ENCODE results near the gene PTPRT. TPM values are rescaled to one million over a fixed set of nuclear protein-coding genes. Genes with fewer than 3 reads are reported as not detected.

PTPRT gene
- polyA plus RNA-seq, 2 of the 4 experiments (the other 2 are of a cell fraction) = not detected

DNA sequence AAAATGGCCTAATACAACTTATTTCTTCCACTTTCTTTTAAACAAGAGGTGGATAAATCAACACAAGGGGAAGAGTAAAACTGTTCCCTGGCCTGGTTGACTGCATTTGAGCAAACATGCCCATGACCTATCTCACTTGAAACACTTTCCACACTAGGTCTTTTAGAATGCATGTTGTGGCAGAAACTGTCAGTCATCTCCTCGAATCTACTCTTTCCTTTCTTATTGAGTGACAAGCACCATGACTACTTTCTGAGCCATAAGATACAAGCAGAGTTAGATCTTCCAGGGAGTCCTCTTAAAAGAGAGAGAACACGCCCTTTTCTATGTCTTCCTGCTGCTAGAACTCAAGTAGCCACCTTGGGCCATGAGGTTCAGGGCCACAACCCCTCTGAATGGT is 66.5 kb downstream of the PTPRT start:
- no peak for DNase-seq (ENCODE audit: low read depth in 1 of 2, low spot score in 1 of 2)
- no peak for ATAC-seq
- no peaks in the 10 kb centered on the region for H3K4me1 ChIP-seq
- no peak overlapping the region for H3K4me2 ChIP-seq
- H3K9me3 ChIP-seq = no peaks in the 10 kb centered on the region
- no peak overlapping the region for H3K27ac ChIP-seq
- TF ChIP-seq, protein P1, sequence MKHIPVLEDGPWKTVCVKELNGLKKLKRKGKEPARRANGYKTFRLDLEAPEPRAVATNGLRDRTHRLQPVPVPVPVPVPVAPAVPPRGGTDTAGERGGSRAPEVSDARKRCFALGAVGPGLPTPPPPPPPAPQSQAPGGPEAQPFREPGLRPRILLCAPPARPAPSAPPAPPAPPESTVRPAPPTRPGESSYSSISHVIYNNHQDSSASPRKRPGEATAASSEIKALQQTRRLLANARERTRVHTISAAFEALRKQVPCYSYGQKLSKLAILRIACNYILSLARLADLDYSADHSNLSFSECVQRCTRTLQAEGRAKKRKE (CRISPR knock-in tag; IDR thresholded peaks at IDR 0.05; ENCODE audit: low read depth) = no peak
- TF ChIP-seq TP53 (CRISPR knock-in tag; IDR thresholded peaks at IDR 0.05) (no peak), CBX2 (IDR thresholded peaks at IDR 0.05; ENCODE audit: borderline replicate concordance, low read depth) (no peak)
- ChIA-PET POLR2A (no interaction called here), CTCF (no interaction called here)
- H3K4me3 ChIP-seq = no peak overlapping the region
- 0% methylated on average over 2 of the region's 2 CpGs for WGBS (ENCODE audit: missing lambda C conversion rate)
- FAIRE-seq = no peak

- H3K4me3 ChIP-seq = no peak overlapping the region
- H3K4me2 ChIP-seq = no peak overlapping the region
- DNase-seq (ENCODE audit: low read depth in 1 of 2, low spot score in 1 of 2) (no peak), FAIRE-seq (no peak), ATAC-seq (no peak)
- CTCF ChIA-PET = interaction anchor here (1.6 kb wide), 1 partner anchor 8 kb away, joined by 3 read pairs; no protein-coding TSS in a partner anchor
- no peaks in the 10 kb centered on the region for H3K4me1 ChIP-seq
- POLR2A ChIA-PET = no interaction called here
- H3K9me3 ChIP-seq = no peaks in the 10 kb centered on the region
- 6% methylated on average over 2 of the region's 2 CpGs for WGBS (ENCODE audit: missing lambda C conversion rate)
- TF ChIP-seq ELK1 (IDR thresholded peaks at IDR 0.05; ENCODE audit: low read depth, low read length) (no peak), HEYL (CRISPR knock-in tag; IDR thresholded peaks at IDR 0.05) (no peak), RCOR1 (IDR thresholded peaks at IDR 0.05; ENCODE audit: low read depth, low read length) (no peak), HMGXB4 (CRISPR knock-in tag; IDR thresholded peaks at IDR 0.05; ENCODE audit: borderline replicate concordance) (no peak), SMC3 (IDR thresholded peaks at IDR 0.05) (no peak), ZNF302 (CRISPR knock-in tag; IDR thresholded peaks at IDR 0.05) (no peak), MAX (IDR thresholded peaks at IDR 0.05) (no peak), ESRRA (IDR thresholded peaks at IDR 0.05; ENCODE audit: borderline replicate concordance, low read length) (no peak)
- H3K27ac ChIP-seq = no peak overlapping the region
Observed at GRCh38 chr20:43119720-43120119, 70.0 kb downstream of the PTPRT start.

GRCh38 chr20:43102394-43102793 is 87.3 kb downstream of the PTPRT start:
- no peak overlapping the region for H3K27ac ChIP-seq
- ChIA-PET POLR2A (no interaction called here), CTCF (interaction anchor here (0.6 to 1.0 kb wide), 4 partner anchors 11 to 158 kb away, joined by 3 to 5 read pairs (median 3); no protein-coding TSS in a partner anchor)
- DNase-seq (ENCODE audit: low read depth in 1 of 2, low spot score in 1 of 2) (peak in 1 of 2 experiments; percentile 4), FAIRE-seq (no peak), ATAC-seq (peak in 1 of 2 experiments; percentile 60; a peak in 2 of 6 replicates)
- no peak overlapping the region for H3K4me2 ChIP-seq
- H3K4me3 ChIP-seq = no peak overlapping the region
- H3K9me3 ChIP-seq = no peaks in the 10 kb centered on the region
- H3K4me1 ChIP-seq = no peaks in the 10 kb centered on the region
- 32% methylated on average over 5 of the region's 5 CpGs for WGBS (ENCODE audit: missing lambda C conversion rate)
- no peak for TF ChIP-seq PHF8 (IDR thresholded peaks at IDR 0.05; ENCODE audit: borderline replicate concordance, low read depth)
- TF ChIP-seq, protein P2, sequence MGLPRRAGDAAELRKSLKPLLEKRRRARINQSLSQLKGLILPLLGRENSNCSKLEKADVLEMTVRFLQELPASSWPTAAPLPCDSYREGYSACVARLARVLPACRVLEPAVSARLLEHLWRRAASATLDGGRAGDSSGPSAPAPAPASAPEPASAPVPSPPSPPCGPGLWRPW (IDR thresholded peaks at IDR 0.05) = no peak
- no peak for TF ChIP-seq FOXS1 (CRISPR knock-in tag; IDR thresholded peaks at IDR 0.05)
- TF ChIP-seq CHD4 (IDR thresholded peaks at IDR 0.05; ENCODE audit: borderline replicate concordance) = no peak
- TF ChIP-seq, protein P3, sequence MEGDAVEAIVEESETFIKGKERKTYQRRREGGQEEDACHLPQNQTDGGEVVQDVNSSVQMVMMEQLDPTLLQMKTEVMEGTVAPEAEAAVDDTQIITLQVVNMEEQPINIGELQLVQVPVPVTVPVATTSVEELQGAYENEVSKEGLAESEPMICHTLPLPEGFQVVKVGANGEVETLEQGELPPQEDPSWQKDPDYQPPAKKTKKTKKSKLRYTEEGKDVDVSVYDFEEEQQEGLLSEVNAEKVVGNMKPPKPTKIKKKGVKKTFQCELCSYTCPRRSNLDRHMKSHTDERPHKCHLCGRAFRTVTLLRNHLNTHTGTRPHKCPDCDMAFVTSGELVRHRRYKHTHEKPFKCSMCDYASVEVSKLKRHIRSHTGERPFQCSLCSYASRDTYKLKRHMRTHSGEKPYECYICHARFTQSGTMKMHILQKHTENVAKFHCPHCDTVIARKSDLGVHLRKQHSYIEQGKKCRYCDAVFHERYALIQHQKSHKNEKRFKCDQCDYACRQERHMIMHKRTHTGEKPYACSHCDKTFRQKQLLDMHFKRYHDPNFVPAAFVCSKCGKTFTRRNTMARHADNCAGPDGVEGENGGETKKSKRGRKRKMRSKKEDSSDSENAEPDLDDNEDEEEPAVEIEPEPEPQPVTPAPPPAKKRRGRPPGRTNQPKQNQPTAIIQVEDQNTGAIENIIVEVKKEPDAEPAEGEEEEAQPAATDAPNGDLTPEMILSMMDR (IDR thresholded peaks at IDR 0.05) = no peak
- no peak for TF ChIP-seq KDM1A (IDR thresholded peaks at IDR 0.05; ENCODE audit: low read depth)
- TF ChIP-seq RAD21 (conservative IDR thresholded peaks at IDR 0.05 in 1 of 2, IDR thresholded peaks at IDR 0.05 in 1 of 2) = no peak
- TF ChIP-seq HOXA7 (CRISPR knock-in tag; IDR thresholded peaks at IDR 0.05) = no peak
- no peak for TF ChIP-seq MAFK (IDR thresholded peaks at IDR 0.05; ENCODE audit: partially characterized antibody)
- TF ChIP-seq HMGXB4 (CRISPR knock-in tag; IDR thresholded peaks at IDR 0.05; ENCODE audit: borderline replicate concordance) = no peak
- no peak for TF ChIP-seq SMC3 (IDR thresholded peaks at IDR 0.05)
- TF ChIP-seq EHF (CRISPR knock-in tag; IDR thresholded peaks at IDR 0.05) = no peak
- TF ChIP-seq MAX (IDR thresholded peaks at IDR 0.05) = no peak
- TF ChIP-seq RARB (CRISPR knock-in tag; IDR thresholded peaks at IDR 0.05) = no peak
- no peak for TF ChIP-seq POLR2A (IDR thresholded peaks at IDR 0.05; ENCODE audit: low read length)
- no peak for TF ChIP-seq FOSL2 (IDR thresholded peaks at IDR 0.05)
- TF ChIP-seq FOSL2 (CRISPR knock-in tag; IDR thresholded peaks at IDR 0.05) = no peak
- no peak for TF ChIP-seq TFCP2L1 (CRISPR knock-in tag; IDR thresholded peaks at IDR 0.05)
- TF ChIP-seq BHLHE40 (IDR thresholded peaks at IDR 0.05; ENCODE audit: low read depth, low read length) = no peak

All from A549 (cell line).